Sigmoid colon (tissue), 4 donors: ENCODE data around the gene PPP1R14D.

Experiments used
- CTCF ChIP-seq, 4 experiments: fragments of 450-650 bp in 3 of 4; fragments of 200-600 bp in 1 of 4; IDR thresholded peaks; one replicate each; pipeline ENCODE4 v1.5.1; 2016 to 2019; ENCODE audit warnings: antibody characterized with exemption in 4 of 4, mild to moderate bottlenecking in 3 of 4, moderate library complexity in 2 of 4
- POLR2AphosphoS5 ChIP-seq, 4 donors: sonication (generic); formaldehyde crosslinking; IDR thresholded peaks; one replicate each; pipeline ENCODE4 v1.6.1; 2017; ENCODE audit warnings: antibody characterized with exemption in 4 of 4

GRCh38 chr15:40787344-40787841, 41.1 kb downstream of the PPP1R14D start:
- no peak for TF ChIP-seq CTCF (IDR thresholded peaks at IDR 0.05)
- no peak for TF ChIP-seq POLR2AphosphoS5 (IDR thresholded peaks at IDR 0.05)
